Measurements from ENCODE around the gene POMT2.

The POMT2 gene

GRCh38 chr14:77264466-77265186, 56.1 kb downstream of the POMT2 start:
- no peak for DNase-seq

- DNase-seq: no peak
Measured at GRCh38 chr14:77260631-77261030, 60.1 kb downstream of the POMT2 start.

GRCh38 chr14:77260199-77260598, 60.5 kb downstream of the POMT2 start:
- DNase-seq: no peak

- no peak for DNase-seq
Measured at GRCh38 chr14:77259025-77259715, 61.5 kb downstream of the POMT2 start.

GRCh38 chr14:77258566-77258965, 62.1 kb downstream of the POMT2 start:
- DNase-seq: no peak

- DNase-seq: no peak
Measured at GRCh38 chr14:77257700-77258099, 63.0 kb downstream of the POMT2 start.

- DNase-seq: no peak
Measured at GRCh38 chr14:77256694-77257093, 64.0 kb downstream of the POMT2 start.

GRCh38 chr14:77253333-77254190, 67.1 kb downstream of the POMT2 start:
- DNase-seq: no peak

- no peak for DNase-seq
Measured at GRCh38 chr14:77251870-77252269, 68.8 kb downstream of the POMT2 start.

GRCh38 chr14:77250927-77251326, 69.8 kb downstream of the POMT2 start:
- no peak for DNase-seq

- no peak for DNase-seq
Measured at GRCh38 chr14:77249286-77249685, 71.4 kb downstream of the POMT2 start.

- no peak for DNase-seq
Measured at GRCh38 chr14:77248666-77249065, 72.0 kb downstream of the POMT2 start.

GRCh38 chr14:77246784-77247183, 73.9 kb downstream of the POMT2 start:
- no peak for DNase-seq

GRCh38 chr14:77245820-77246219, 74.9 kb downstream of the POMT2 start:
- DNase-seq: no peak

GRCh38 chr14:77243853-77244252, 76.8 kb downstream of the POMT2 start:
- no peak for DNase-seq

- no peak for DNase-seq
Measured at GRCh38 chr14:77242752-77243151, 77.9 kb downstream of the POMT2 start.

- no peak for DNase-seq
Measured at GRCh38 chr14:77241955-77242354, 78.7 kb downstream of the POMT2 start.

GRCh38 chr14:77240336-77240915, 80.3 kb downstream of the POMT2 start:
- DNase-seq: no peak

GRCh38 chr14:77239412-77239811, 81.3 kb downstream of the POMT2 start:
- no peak for DNase-seq

- DNase-seq: no peak
Measured at GRCh38 chr14:77238996-77239395, 81.7 kb downstream of the POMT2 start.

GRCh38 chr14:77238356-77238755, 82.3 kb downstream of the POMT2 start:
- no peak for DNase-seq

- no peak for DNase-seq
Measured at GRCh38 chr14:77236814-77237213, 83.9 kb downstream of the POMT2 start.

GRCh38 chr14:77231721-77232120, 89.0 kb downstream of the POMT2 start:
- DNase-seq: no peak
